MM.1S (cell line): ENCODE data around the gene CARD10.

Experiments
- CTCF ChIP-seq: fragments of 300-600 bp; sonication (generic); IDR thresholded peaks from 2 replicates; pipeline ENCODE4 v1.5.1; 2016; ENCODE audit warnings: antibody characterized with exemption, low read length, mixed read lengths
- EZH2 ChIP-seq: fragments of 300-600 bp; sonication (generic); optimal IDR thresholded peaks from 2 replicates; pipeline ENCODE3; 2017; ENCODE audit warnings: low read depth, mild to moderate bottlenecking, antibody characterized with exemption, low read length, mixed read lengths
- EZH2phosphoT487 ChIP-seq: fragments of 300-600 bp; sonication (generic); IDR thresholded peaks from 2 replicates; pipeline ENCODE4 v1.6.1; 2018; ENCODE audit warnings: antibody characterized with exemption, low read length

GRCh38 chr22:37566903-37567798, 47.9 kb upstream of the CARD10 start:
- TF ChIP-seq CTCF (peak; percentile 98), EZH2phosphoT487 (no peak), EZH2 (no peak)
